ENCODE results near the gene TP53RK. TPM values are rescaled to one million over a fixed set of nuclear protein-coding genes. Genes with fewer than 3 reads are reported as not detected.
A peak's percentile ranks its signal among the peaks of the same experiment; 100 is the strongest.

Gene TP53RK
- total RNA-seq, 3 donors from 2014 or later = 7.8 to 10.4 (median 8.2) TPM

DNA sequence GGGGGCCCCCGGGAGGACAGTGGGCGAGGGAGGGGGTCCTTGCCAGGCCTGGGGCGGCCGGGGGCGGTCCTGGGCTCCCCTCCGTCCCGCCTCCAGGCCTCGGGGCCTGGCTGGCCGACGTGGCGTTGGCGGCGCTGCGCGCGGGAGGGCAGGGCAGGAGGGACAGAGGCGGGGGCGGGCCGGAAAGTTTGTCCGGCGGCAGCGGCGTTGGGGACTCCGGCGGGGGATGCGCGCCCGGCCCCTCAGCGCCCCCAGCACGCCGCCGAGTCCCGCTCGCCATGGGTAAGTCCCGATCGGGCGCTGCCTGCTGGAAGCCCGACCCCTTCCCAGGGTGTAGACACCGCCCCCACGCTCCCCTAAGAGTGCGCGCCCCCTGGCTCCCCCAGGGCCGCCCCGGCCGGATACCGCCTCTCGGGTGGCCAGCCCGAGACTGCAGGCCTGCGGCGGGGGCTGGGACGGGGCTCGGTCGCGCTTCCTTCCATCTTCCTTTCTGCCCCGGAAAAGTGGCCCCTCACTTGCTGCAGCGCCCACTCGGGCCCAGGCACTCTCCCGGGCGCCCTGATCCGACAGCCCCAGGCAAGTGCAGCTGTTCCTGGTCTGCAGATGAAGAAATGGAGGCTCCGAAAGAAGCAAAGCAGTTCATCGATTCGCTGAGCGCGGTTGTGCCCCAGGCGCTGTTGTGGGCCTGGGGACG, 20.4 kb upstream of the TP53RK start, which contains the start of gene SLC2A10:
SLC2A10 (plus strand) TSS at position 191 of the 694 bp plus-strand sequence; CDS start at position 279, 88 bp downstream.
- H3K4me1 ChIP-seq (ENCODE audit: low read depth) = peaks cover 19% of the 10 kb centered on the region
- no peaks in the 10 kb centered on the region for H3K36me3 ChIP-seq (ENCODE audit: low read depth)
- TF ChIP-seq, protein P1, sequence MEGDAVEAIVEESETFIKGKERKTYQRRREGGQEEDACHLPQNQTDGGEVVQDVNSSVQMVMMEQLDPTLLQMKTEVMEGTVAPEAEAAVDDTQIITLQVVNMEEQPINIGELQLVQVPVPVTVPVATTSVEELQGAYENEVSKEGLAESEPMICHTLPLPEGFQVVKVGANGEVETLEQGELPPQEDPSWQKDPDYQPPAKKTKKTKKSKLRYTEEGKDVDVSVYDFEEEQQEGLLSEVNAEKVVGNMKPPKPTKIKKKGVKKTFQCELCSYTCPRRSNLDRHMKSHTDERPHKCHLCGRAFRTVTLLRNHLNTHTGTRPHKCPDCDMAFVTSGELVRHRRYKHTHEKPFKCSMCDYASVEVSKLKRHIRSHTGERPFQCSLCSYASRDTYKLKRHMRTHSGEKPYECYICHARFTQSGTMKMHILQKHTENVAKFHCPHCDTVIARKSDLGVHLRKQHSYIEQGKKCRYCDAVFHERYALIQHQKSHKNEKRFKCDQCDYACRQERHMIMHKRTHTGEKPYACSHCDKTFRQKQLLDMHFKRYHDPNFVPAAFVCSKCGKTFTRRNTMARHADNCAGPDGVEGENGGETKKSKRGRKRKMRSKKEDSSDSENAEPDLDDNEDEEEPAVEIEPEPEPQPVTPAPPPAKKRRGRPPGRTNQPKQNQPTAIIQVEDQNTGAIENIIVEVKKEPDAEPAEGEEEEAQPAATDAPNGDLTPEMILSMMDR (IDR thresholded peaks at IDR 0.05) = no peak
- peak; percentile 80 for ATAC-seq
- peak within 1 kb of the TSS; percentile 39 for H3K4me3 ChIP-seq
- intact Hi-C loops (cut with DNase I, micrococcal nuclease) = no loop called here
- peak; percentile 67 to 82 (median 75) for DNase-seq
- H3K9me3 ChIP-seq = no peaks in the 10 kb centered on the region

DNA sequence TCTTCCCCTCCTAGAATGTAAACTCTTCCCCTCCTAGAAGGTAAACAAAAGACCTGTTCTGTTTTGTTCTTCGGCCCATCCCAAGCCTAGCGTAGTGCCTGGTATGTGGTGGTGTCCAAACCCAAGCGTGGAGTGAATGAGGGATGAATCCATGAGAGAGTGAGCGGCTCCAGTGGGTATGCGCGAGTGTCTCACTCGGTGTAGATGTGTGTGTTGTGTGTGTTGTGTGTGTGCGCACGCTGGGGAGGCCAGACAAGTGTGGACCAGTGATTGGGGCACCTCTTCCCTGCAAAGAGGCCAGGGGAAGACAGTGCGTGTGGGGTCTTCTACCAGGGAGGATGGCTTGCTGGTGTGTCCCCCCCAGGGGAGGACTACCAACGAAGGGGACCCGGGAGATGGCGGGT, 19.8 kb upstream of the TP53RK start:
- intact Hi-C loops (cut with DNase I, micrococcal nuclease) = no loop called here
- TF ChIP-seq, protein P1 (IDR thresholded peaks at IDR 0.05) = no peak
- ATAC-seq = peak; percentile 79

GRCh38 chr20:46708172-46708860, 19.1 kb upstream of the TP53RK start:
- H3K4me1 ChIP-seq (ENCODE audit: low read depth) = peaks cover 18% of the 10 kb centered on the region
- TF ChIP-seq, protein P1 (IDR thresholded peaks at IDR 0.05) = peak; percentile 34
- DNase-seq = peak in 2 of 3 donors; percentile 52 to 75
- H3K9me3 ChIP-seq = no peaks in the 10 kb centered on the region
- no peaks in the 10 kb centered on the region for H3K36me3 ChIP-seq (ENCODE audit: low read depth)
- no peak overlapping the region for H3K4me3 ChIP-seq
- intact Hi-C loops (cut with DNase I, micrococcal nuclease) = no loop called here
- peak; percentile 52 for ATAC-seq

More for the DNA sequence above, 19.8 kb upstream of the TP53RK start:
- peak in 1 of 3 donors; percentile 70 for DNase-seq
- Histone ChIP-seq H3K4me1 (ENCODE audit: low read depth) (peaks cover 18% of the 10 kb centered on the region), H3K4me3 (peak overlapping the region; percentile 39), H3K36me3 (ENCODE audit: low read depth) (no peaks in the 10 kb centered on the region), H3K9me3 (no peaks in the 10 kb centered on the region)

DNA sequence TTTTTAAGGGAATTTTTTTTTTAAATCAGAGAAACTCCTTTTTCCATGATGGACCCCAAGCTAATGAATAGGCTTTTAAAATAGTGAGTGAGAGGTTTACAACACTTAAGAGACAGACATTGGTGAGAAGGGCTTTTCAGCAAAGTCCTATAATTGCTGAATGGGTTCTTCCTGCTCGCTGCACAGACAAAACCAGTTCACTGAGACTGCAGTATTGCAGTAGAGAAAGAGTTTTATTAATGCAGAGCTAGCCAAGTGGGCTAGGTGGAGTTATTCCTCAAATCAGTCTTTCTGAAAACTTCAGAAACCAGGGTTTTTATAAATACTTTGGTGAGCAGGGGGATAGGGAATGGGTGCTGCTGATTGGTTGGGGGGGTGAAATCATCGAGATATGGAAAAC, 17.0 kb upstream of the TP53RK start:
- ATAC-seq = no peak
- DNase-seq = no peak
- intact Hi-C loops (cut with DNase I, micrococcal nuclease) = no loop called here
- Histone ChIP-seq H3K36me3 (ENCODE audit: low read depth) (no peaks in the 10 kb centered on the region), H3K9me3 (no peaks in the 10 kb centered on the region), H3K4me1 (ENCODE audit: low read depth) (peaks cover 8% of the 10 kb centered on the region), H3K4me3 (no peak overlapping the region)
- TF ChIP-seq, protein P1 (IDR thresholded peaks at IDR 0.05) = no peak

- Histone ChIP-seq H3K4me3 (no peak overlapping the region), H3K36me3 (ENCODE audit: low read depth) (no peaks in the 10 kb centered on the region), H3K9me3 (no peaks in the 10 kb centered on the region), H3K4me1 (ENCODE audit: low read depth) (peaks cover 6% of the 10 kb centered on the region)
- intact Hi-C loops (cut with DNase I, micrococcal nuclease) = no loop called here
- TF ChIP-seq, protein P1 (IDR thresholded peaks at IDR 0.05) = no peak
- ATAC-seq (no peak), DNase-seq (no peak)
These were observed 16.1 kb upstream of the TP53RK start for GRCh38 chr20:46705378-46705729.

All from mucosa of descending colon (tissue), 3 donors.